ENCODE data around the gene KMT2C.
"Not testable (repeated sequence)": the region's sequence is repeated elsewhere in the genome, so short reads cannot be mapped to it uniquely, and the experiment has no call there.

KMT2C gene

GRCh38 chr7:152286972-152287371 is 148.8 kb downstream of the KMT2C start:
- not testable (repeated sequence) for DNase-seq

GRCh38 chr7:152286219-152286618 is 149.6 kb downstream of the KMT2C start:
- DNase-seq = not testable (repeated sequence)

- not testable (repeated sequence) for DNase-seq
Observed at GRCh38 chr7:152284998-152285397, 150.8 kb downstream of the KMT2C start.

- not testable (repeated sequence) for DNase-seq
Observed at GRCh38 chr7:152277687-152278086, 158.1 kb downstream of the KMT2C start.

GRCh38 chr7:152270427-152270826 is 165.4 kb downstream of the KMT2C start:
- DNase-seq = not testable (repeated sequence)

- not testable (repeated sequence) for DNase-seq
Observed at GRCh38 chr7:152266859-152267258, 168.9 kb downstream of the KMT2C start.

GRCh38 chr7:152264915-152265314 is 170.9 kb downstream of the KMT2C start:
- DNase-seq = not testable (repeated sequence)

GRCh38 chr7:152262146-152262545 is 173.7 kb downstream of the KMT2C start:
- not testable (repeated sequence) for DNase-seq

- not testable (repeated sequence) for DNase-seq
Observed at GRCh38 chr7:152259645-152260044, 176.2 kb downstream of the KMT2C start.

- not testable (repeated sequence) for DNase-seq
Observed at GRCh38 chr7:152247851-152248250, 188.0 kb downstream of the KMT2C start.

- DNase-seq = not testable (repeated sequence)
Observed at GRCh38 chr7:152245417-152245816, 190.4 kb downstream of the KMT2C start.

- DNase-seq = not testable (repeated sequence)
Observed at GRCh38 chr7:152243464-152243863, 192.3 kb downstream of the KMT2C start.

GRCh38 chr7:152241301-152241700 is 194.5 kb downstream of the KMT2C start:
- not testable (repeated sequence) for DNase-seq

GRCh38 chr7:152236306-152236705 is 199.5 kb downstream of the KMT2C start:
- DNase-seq = not testable (repeated sequence)

- not testable (repeated sequence) for DNase-seq
Observed at GRCh38 chr7:152234421-152234820, 201.4 kb downstream of the KMT2C start.

GRCh38 chr7:152231089-152231488 is 204.7 kb downstream of the KMT2C start:
- DNase-seq = no peak

GRCh38 chr7:152219556-152219955 is 216.2 kb downstream of the KMT2C start:
- DNase-seq = not testable (repeated sequence)

- DNase-seq = not testable (repeated sequence)
Observed at GRCh38 chr7:152208766-152209165, 227.0 kb downstream of the KMT2C start.

GRCh38 chr7:152204417-152204816 is 231.4 kb downstream of the KMT2C start:
- DNase-seq = not testable (repeated sequence)

- no peak for DNase-seq
Observed at GRCh38 chr7:152203095-152203494, 232.7 kb downstream of the KMT2C start.

- DNase-seq = no peak
Observed at GRCh38 chr7:152202056-152202455, 233.7 kb downstream of the KMT2C start.

- DNase-seq = no peak
Observed at GRCh38 chr7:152200395-152200794, 235.4 kb downstream of the KMT2C start.

- no peak for DNase-seq
Observed at GRCh38 chr7:152196391-152196790, 239.4 kb downstream of the KMT2C start.

GRCh38 chr7:152193880-152194279 is 241.9 kb downstream of the KMT2C start:
- no peak for DNase-seq

- DNase-seq = no peak
Observed at GRCh38 chr7:152189061-152189460, 246.7 kb downstream of the KMT2C start.

GRCh38 chr7:152185558-152185957 is 250.2 kb downstream of the KMT2C start:
- no peak for DNase-seq

All from stimulated activated CD4-positive, alpha-beta T cell treated with anti-CD3 and anti-CD28 coated beads, Interleukin-4, amount 100 ng/mL, for 24 hours (primary cell).